GM21447 (cell line): ENCODE measurements around the gene HBA2.
"Not testable (repeated sequence)": the region's sequence is repeated elsewhere in the genome, so short reads cannot be mapped to it uniquely, and the experiment has no call there.

Experiments used
- ATAC-seq: cut with Tn5 transposase; IDR thresholded peaks from one replicate; pipeline ENCODE4 v1.9.1; 2021; ENCODE audit not compliant: unreplicated experiment

Gene HBA2

DNA sequence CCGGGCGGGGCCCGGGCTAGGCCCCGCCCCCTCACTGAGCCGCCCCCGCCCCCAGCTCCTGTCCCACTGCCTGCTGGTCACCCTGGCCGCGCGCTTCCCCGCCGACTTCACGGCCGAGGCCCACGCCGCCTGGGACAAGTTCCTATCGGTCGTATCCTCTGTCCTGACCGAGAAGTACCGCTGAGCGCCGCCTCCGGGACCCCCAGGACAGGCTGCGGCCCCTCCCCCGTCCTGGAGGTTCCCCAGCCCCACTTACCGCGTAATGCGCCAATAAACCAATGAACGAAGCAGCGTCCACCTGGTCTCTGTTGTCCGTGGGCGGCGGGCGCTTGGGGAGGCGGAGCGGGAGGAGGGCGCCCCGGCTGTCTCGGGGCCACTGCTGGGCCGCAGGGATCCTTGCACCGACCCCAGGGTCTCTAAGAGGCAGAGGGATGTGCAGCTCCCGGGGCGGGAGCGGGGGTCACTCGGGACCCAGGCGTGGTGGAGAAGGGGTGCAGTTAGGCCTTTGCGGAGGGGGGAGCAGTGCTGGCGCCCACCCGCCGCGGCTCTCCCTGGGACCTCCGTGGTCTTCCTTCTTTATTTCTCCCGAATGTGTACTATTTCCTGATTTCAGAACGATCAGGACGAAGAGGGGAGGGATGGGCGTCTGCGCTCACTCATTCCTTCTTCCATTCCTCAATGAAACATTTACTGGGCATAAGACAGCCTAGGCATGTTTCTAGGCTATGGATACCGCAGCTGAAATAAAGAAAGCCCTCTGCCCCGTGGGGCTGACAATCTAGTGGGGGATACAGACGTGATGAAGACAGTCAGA lies 18.3 kb upstream of the HBA2 start:
- no peak for ATAC-seq

DNA sequence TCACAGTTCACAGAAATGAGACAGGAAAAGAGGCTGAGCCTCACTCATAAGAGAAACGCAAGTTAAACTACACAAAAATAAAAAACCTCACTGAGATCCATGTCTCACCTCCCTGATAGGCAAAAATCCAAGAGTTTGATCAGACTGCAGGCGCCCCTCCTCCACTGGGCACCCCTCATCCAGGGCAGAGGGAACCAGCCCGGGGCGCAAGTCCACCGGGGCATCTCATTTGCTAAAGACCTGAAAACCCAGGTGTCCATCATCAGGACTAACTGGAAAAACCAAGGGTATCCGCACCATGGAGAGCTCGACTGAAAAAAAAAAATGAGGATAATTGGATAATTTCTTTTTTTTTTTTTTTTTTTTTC lies 17.7 kb upstream of the HBA2 start:
- no peak for ATAC-seq

DNA sequence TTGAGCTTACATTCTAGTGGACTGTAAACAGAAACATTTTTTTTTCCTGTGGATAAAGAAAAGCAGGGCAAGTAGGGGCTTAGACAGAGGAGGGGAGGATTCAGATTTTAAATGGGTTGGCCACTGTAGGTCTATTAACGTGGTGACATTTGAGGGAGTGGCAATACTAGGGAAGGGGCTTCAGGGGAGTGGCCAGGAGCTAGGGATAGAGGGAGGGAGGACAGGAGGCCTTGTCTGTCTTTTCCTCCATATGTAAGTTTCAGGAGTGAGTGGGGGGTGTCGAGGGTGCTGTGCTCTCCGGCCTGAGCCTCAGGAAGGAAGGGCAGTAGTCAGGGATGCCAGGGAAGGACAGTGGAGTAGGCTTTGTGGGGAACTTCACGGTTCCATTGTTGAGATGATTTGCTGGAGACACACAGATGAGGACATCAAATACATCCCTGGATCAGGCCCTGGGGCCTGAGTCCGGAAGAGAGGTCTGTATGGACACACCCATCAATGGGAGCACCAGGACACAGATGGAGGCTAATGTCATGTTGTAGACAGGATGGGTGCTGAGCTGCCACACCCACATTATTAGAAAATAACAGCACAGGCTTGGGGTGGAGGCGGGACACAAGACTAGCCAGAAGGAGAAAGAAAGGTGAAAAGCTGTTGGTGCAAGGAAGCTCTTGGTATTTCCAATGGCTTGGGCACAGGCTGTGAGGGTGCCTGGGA lies 13.4 kb upstream of the HBA2 start:
- ATAC-seq = no peak

DNA sequence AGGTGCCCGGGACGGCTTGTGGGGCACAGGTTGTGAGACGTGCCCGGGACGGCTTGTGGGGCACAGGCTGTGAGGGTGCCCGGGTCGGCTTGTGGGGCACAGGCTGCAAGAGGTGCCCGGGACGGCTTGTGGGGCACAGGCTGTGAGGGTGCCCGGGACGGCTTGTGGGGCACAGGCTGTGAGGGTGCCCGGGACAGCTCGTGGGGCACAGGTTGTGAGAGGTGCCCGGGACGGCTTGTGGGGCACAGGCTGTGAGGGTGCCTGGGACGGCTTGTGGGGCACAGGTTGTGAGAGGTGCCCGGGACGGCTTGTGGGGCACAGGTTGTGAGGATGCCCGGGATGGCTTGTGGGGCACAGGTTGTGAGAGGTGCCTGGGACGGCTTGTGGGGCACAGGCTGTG lies 12.4 kb upstream of the HBA2 start:
- ATAC-seq = not testable (repeated sequence)

DNA sequence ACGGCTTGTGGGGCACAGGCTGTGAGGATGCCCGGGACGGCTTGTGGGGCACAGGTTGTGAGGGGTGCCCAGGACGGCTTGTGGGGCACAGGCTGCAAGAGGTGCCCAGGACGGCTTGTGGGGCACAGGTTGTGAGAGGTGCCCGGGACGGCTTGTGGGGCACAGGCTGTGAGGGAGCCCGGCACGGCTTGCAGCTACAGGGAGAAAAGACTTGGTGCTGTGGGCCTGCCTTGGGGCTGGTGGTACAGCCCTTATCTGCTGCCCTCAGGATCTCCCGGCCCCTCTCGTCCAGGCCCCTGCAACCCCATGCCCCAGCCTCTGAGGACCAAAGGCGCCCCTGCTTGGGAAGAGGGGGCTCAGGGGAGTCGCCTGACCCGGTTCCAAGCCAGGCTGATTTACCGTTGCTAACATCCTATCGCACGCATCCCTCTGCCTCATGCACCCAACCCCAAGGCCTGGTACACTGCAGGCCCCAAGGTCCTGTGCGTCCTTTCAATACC lies 11.9 kb upstream of the HBA2 start:
- no peak for ATAC-seq

DNA sequence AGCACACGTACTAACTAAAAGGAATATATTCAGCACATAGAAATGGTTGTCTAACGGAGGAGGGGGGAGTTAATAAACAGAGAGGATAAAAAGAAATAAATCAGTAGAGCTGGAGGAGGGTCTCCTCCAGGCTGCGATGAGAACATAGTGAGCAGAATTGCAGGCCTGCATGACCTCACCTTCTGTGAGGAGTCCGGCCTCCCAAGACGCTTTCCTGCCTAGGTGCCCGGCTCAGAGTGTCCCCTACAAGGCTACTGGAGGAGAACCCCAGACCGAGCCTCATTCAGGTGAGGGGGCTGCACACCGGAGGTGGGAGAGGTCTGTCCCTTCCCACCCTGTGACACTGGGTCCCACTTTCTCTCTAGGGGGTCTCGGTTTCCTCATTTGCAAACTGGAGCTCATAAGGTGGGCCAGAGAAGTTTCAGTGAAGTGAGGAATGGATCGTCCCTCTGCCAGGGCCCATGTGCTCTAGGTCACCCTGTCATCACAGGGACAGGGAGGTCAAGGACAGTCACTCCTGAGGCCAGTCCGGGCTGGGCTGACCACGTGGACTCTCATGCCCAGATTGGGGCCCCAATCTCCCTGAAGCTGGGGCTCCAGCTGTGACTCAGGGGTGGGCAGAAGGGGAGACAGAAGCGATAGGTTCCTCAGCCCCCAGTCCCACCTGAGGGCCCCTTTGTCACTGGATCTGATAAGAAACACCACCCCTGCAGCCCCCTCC lies 10.2 kb upstream of the HBA2 start:
- ATAC-seq = no peak

DNA sequence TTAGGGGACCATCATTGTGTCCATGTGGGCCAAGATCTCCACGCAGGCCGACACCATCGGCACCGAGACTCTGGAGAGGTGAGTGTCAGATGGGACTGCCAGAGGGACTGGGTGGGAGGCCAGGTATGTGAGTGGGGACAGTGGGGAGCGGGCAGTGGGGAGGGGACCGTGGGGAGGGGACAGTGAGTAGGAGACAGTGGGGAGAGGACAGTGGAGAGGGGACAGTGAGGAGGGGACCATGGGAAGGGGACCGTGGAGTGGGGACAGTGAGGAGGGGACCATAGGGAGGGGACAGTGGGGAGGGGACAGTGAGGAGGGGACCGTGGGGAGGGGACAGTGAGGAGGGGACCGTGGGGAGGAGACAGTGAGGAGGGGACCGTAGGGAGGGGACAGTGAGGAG lies 9.5 kb upstream of the HBA2 start:
- ATAC-seq = not testable (repeated sequence)

DNA sequence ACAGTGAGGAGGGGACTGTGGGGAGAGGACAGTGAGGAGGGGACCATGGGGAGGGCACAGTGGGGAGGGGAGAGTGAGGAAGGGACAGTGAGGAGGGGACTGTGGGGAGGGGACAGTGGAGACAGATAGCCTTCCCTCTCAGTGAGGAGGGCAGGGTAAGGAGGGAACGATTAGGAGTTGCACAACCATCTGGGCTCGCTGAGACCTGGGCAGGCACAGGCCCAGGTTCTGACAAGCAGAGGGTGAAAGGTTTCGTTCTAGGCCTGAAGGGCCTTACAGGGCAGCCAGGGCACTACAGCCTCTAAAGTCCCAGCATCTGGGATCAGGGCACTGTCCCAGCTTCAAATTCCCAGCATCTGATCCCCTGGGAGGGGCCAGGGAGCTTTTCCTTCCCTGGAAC lies 9.0 kb upstream of the HBA2 start:
- ATAC-seq = not testable (repeated sequence)

DNA sequence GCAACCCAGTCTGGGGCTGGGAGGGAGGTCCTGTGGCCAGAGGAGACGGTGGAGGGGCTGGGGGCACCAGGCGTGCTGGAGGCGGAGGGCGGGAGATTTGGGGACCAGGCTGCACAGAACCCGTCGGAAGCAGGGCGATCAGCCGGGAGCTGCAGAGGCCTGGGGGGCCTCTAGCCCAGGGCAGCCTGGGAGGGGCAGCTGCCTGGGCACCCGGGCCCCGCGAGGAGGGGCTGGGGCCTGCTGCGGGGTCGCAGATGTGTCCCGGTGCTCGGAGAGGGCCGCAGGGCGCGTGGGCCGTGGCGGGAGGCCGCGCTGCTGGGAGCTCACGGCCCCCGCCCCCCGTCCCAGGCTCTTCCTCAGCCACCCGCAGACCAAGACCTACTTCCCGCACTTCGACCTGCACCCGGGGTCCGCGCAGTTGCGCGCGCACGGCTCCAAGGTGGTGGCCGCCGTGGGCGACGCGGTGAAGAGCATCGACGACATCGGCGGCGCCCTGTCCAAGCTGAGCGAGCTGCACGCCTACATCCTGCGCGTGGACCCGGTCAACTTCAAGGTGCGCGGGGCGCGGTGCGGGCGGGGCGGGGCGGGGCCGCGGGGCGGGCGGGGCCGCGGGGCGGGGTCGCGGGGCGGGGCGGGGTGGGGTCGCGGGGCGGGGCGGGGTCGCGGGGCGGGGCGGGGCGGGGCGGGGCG lies 8.4 kb upstream of the HBA2 start:
- not testable (repeated sequence) for ATAC-seq

DNA sequence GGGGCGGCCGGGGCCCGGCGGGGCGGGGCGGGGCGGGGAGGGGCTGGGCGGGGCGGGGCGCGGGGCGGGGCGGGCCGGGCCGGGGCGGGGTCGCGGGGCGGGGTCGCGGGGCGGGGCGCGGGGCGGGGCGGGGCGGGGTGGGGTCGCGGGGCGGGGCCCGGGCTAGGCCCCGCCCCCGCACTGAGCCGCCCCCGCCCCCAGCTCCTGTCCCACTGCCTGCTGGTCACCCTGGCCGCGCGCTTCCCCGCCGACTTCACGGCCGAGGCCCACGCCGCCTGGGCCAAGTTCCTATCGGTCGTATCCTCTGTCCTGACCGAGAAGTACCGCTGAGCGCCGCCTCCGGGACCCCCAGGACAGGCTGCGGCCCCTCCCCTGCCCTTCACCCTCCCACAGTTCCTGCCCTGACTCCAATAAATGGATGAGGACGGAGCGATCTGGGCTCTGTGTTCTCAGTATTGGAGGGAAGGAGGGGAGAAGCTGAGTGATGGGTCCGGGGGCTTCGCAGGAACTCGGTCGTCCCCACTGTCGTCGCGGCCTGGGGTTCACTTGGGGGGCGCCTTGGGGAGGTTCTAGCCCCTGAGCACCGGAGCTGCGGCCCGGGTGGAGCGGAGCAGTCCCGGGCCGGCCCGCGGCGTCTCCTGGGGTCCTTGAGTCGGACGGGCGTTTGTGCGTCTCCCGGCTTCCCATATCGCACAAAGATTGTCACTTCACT lies 7.7 kb upstream of the HBA2 start:
- no peak for ATAC-seq

DNA sequence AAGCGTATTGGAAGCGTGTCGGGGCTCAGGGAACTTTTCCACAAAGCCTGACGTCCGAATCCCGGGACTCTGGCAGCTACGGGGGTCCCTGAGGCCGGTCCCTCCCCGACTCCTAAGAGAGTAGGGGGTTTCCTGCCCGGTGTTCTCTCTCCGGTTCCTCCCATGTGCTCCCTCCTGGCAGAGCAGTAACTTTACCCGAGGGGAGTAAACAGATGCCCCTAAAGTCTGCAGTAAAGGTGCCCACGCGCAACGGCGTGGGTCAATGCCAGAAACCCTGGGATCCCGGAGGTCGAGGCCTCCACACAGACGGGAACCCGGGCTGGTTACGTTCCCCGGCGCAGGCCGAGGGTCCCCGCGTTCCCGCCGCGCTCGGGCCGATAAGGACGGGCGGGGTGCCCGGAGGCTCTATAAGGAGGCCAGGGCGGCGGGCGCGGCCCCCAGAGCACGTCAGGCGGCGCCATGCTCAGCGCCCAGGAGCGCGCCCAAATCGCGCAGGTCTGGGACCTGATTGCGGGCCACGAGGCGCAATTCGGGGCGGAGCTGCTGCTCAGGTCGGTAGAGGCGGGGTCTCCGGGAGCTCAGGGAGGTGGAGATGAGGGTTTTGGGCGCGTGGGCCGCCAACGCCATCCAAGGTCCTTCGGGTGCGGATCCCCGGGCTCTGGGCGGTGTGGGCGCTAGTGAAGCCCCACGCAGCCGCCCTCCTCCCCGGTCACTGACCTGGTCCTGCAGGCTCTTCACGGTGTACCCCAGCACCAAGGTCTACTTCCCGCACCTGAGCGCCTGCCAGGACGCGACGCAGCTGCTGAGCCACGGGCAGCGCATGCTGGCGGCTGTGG lies 6.9 kb upstream of the HBA2 start, which contains the start of gene HBM:
Gene HBM, plus strand, starts transcription at position 440 of the 836 bp plus-strand sequence. Its CDS starts 20 bp downstream, at position 460.
- ATAC-seq = no peak

DNA sequence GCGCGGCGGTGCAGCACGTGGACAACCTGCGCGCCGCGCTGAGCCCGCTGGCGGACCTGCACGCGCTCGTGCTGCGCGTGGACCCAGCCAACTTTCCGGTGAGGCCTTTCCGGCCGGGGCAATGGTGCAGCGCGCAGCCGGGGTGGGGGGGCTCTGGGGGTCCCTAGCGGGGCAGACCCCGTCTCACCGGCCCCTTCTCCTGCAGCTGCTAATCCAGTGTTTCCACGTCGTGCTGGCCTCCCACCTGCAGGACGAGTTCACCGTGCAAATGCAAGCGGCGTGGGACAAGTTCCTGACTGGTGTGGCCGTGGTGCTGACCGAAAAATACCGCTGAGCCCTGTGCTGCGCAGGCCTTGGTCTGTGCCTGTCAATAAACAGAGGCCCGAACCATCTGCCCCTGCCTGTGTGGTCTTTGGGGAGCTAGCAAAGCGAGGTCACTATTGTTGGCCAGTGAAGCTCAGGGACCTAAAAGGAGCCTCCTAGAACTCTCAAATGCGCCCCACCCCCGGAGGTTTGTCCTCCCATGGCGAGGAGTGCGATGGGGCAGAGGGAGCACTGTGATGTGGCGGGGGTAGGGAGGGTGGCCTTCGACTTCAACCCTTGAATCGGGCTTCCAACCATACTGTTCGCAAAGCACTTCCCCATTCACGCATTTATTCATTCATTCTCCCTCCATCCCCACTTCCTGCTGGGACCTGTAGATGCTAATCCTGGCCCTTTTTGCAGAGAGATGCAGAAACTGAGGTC lies 6.1 kb upstream of the HBA2 start:
- no peak for ATAC-seq

DNA sequence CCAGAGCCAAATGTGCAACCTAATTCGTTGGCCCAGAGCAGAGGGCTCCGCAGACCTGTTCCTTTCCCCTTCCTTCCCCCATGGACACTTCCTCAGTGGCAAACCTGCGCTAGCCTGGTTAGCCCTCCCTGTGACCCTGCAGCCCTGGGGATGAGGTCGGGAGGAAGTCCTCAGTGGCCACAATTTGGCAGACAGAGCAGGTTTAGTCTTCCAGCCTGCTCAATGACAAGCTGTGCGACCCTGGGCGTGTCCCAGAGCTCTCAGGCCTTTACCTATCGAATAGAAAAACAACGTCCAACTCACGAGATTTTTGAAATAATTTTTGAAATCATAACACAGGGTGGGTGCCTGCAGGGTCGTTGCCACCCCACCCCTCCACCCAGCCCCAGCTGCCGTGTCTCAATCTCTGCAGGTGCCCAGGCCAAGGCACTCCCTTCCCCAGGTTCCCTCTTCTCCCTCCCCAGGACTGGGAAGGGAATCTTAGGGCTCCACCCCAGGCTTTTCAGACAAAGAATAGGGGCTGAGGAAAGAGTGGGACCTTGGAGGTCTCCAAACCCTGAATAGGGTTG lies 5.5 kb upstream of the HBA2 start:
- ATAC-seq = no peak

DNA sequence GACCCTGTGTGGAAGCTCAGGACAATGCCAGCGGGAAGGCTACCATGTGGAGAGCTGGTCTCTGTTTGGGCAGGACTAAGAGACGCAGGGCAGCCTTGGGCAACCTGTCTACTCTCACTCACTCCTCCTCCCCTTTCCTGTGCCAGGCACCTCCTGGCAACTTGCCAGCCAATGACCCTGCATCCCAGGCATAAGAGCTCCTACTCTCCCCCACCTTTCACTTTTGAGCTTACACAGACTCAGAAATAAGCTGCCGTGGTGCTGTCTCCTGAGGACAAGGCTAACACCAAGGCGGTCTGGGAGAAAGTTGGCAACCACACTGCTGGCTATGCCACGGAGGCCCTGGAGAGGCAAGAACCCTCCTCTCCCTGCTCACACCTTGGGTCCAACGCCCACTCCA lies 4.3 kb upstream of the HBA2 start:
- ATAC-seq = no peak

DNA sequence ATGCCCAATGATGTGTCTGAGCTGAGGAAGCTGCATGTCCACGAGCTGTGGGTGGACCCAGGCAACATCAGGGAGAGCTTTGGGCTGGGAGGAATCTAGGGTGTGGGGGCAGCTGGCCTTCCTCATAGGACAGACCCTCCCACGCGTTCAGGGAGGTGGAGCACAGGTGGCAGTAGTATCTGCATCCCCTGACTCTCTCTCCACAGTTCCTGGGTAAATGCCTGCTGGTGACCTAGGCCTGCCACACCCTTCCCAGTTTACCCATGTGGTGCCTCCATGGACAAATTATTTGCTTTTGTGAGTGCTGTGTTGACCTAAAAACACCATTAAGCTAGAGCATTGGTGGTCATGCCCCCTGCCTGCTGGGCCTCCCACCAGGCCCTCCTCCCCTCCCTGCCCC lies 3.7 kb upstream of the HBA2 start:
- no peak for ATAC-seq

DNA sequence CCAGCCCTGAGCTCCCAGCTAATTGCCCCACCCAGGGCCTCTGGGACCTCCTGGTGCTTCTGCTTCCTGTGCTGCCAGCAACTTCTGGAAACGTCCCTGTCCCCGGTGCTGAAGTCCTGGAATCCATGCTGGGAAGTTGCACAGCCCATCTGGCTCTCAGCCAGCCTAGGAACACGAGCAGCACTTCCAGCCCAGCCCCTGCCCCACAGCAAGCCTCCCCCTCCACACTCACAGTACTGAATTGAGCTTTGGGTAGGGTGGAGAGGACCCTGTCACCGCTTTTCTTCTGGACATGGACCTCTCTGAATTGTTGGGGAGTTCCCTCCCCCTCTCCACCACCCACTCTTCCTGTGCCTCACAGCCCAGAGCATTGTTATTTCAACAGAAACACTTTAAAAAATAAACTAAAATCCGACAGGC lies 2.6 kb upstream of the HBA2 start:
- not testable (repeated sequence) for ATAC-seq

DNA sequence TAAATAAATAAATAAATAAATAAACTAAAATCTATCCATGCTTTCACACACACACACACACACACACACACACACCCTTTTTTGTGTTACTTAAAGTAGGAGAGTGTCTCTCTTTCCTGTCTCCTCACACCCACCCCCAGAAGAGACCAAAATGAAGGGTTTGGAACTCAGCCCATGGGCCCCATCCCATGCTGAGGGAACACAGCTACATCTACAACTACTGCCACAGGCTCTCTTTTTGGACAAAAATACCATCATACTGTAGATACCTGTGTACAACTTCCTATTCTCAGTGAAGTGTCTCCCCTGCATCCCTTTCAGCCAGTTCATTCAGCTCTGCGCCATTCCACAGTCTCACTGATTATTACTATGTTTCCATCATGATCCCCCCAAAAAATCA lies 1.9 kb upstream of the HBA2 start:
- ATAC-seq = no peak

DNA sequence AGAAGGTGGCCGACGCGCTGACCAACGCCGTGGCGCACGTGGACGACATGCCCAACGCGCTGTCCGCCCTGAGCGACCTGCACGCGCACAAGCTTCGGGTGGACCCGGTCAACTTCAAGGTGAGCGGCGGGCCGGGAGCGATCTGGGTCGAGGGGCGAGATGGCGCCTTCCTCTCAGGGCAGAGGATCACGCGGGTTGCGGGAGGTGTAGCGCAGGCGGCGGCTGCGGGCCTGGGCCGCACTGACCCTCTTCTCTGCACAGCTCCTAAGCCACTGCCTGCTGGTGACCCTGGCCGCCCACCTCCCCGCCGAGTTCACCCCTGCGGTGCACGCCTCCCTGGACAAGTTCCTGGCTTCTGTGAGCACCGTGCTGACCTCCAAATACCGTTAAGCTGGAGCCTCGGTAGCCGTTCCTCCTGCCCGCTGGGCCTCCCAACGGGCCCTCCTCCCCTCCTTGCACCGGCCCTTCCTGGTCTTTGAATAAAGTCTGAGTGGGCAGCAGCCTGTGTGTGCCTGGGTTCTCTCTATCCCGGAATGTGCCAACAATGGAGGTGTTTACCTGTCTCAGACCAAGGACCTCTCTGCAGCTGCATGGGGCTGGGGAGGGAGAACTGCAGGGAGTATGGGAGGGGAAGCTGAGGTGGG lies 657 bp downstream of the HBA2 start:
- ATAC-seq = not testable (repeated sequence)
